Nephron (organoid): ENCODE results near the gene RANBP10.

Source experiments
- H3K27ac Mint-ChIP-seq, 3 experiments: 2 replicates each; pipeline ENCODE4 v1.8.0; 2020; ENCODE audit warnings: mixed read lengths in 3 of 3, mild to moderate bottlenecking in 2 of 3, moderate library complexity in 1 of 3
- H3K27me3 Mint-ChIP-seq: 2 replicates; pipeline ENCODE4 v1.8.0; 2021; ENCODE audit warnings: low read depth, mild to moderate bottlenecking, moderate library complexity, mixed read lengths
- H3K36me3 Mint-ChIP-seq: 2 replicates; pipeline ENCODE4 v1.8.0; 2020; ENCODE audit warnings: low read depth, mixed read lengths
- H3K4me1 Mint-ChIP-seq: 2 replicates; pipeline ENCODE4 v1.8.0; 2020; ENCODE audit warnings: mixed read lengths
- H3K4me3 Mint-ChIP-seq, 3 experiments: 2 replicates each; pipeline ENCODE4 v1.8.0; 2020; ENCODE audit warnings: mild to moderate bottlenecking in 3 of 3, mixed read lengths in 3 of 3, moderate library complexity in 2 of 3
- H3K9me3 Mint-ChIP-seq: 2 replicates; pipeline ENCODE4 v1.8.0; 2020; ENCODE audit warnings: mixed read lengths
- TF ChIP-seq, protein P1 (sequence below), 3 experiments: fragments of 200-600 bp; sonication (generic); IDR thresholded peaks; one replicate each; pipeline ENCODE4 v1.5.0; 2021; ENCODE audit warnings: antibody characterized with exemption in 3 of 3; ENCODE audit not compliant: unreplicated experiment in 3 of 3

The RANBP10 gene

DNA sequence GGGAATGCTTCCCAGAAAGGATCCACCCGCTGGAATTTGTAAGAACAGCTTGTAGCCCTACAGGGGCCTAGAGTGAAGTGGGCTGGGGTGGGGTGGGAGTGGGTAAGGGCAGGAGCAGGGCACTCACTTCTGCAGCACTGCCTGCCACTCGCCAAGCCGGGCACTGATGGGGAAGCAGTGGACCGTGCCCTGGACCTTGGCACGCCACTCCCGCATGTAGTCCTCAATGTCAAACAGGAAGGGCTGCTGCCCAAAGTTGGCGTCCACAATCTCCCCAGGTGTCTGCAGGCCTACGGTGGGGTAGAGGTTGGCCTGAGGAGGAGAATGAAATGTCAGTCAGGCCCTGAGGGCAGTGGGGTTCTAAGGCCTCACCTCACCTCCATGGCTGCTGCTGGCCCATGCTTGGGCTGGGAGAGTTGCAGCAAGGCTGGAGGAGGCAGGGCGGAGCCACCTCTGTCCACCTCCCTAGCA is 71.6 kb downstream of the RANBP10 start:
- Mint-ChIP-seq H3K9me3 (no peaks in the 10 kb centered on the region), H3K4me3 (no peak overlapping the region), H3K27me3 (no peaks in the 10 kb centered on the region), H3K27ac (no peak overlapping the region), H3K36me3 (peaks cover 35% of the 10 kb centered on the region), H3K4me1 (no peaks in the 10 kb centered on the region)
- TF ChIP-seq, protein P1, sequence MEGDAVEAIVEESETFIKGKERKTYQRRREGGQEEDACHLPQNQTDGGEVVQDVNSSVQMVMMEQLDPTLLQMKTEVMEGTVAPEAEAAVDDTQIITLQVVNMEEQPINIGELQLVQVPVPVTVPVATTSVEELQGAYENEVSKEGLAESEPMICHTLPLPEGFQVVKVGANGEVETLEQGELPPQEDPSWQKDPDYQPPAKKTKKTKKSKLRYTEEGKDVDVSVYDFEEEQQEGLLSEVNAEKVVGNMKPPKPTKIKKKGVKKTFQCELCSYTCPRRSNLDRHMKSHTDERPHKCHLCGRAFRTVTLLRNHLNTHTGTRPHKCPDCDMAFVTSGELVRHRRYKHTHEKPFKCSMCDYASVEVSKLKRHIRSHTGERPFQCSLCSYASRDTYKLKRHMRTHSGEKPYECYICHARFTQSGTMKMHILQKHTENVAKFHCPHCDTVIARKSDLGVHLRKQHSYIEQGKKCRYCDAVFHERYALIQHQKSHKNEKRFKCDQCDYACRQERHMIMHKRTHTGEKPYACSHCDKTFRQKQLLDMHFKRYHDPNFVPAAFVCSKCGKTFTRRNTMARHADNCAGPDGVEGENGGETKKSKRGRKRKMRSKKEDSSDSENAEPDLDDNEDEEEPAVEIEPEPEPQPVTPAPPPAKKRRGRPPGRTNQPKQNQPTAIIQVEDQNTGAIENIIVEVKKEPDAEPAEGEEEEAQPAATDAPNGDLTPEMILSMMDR (IDR thresholded peaks at IDR 0.05; ENCODE audit: unreplicated experiment in 3 of 3): no peak

- H3K4me3 Mint-ChIP-seq: no peak overlapping the region
- H3K36me3 Mint-ChIP-seq: peaks cover 38% of the 10 kb centered on the region
- no peaks in the 10 kb centered on the region for H3K9me3 Mint-ChIP-seq
- no peaks in the 10 kb centered on the region for H3K4me1 Mint-ChIP-seq
- TF ChIP-seq, protein P1 (IDR thresholded peaks at IDR 0.05; ENCODE audit: unreplicated experiment in 3 of 3): no peak
- no peak overlapping the region for H3K27ac Mint-ChIP-seq
- H3K27me3 Mint-ChIP-seq: no peaks in the 10 kb centered on the region
Observed at GRCh38 chr16:67733734-67734470, 72.5 kb downstream of the RANBP10 start.

DNA sequence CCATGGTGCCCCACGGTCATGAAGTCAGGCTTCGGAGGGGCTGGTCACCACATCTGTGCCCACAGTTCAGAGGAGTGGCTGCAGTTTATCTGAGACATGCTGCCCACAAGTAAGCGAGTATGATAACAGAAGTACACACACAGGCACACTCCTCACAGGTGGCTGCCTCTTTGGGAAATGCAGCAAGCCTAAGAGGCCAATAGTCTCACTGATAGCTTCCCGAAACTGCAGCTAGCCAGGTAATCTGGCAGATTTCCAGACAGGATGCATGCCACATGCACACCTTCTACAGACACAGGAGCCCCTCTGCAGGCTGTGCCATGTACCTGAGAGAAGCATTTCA is 74.6 kb downstream of the RANBP10 start:
- no peaks in the 10 kb centered on the region for H3K9me3 Mint-ChIP-seq
- no peaks in the 10 kb centered on the region for H3K4me1 Mint-ChIP-seq
- TF ChIP-seq, protein P1 (IDR thresholded peaks at IDR 0.05; ENCODE audit: unreplicated experiment in 3 of 3): no peak
- H3K36me3 Mint-ChIP-seq: peaks cover 35% of the 10 kb centered on the region
- H3K27ac Mint-ChIP-seq: no peak overlapping the region
- no peak overlapping the region for H3K4me3 Mint-ChIP-seq
- H3K27me3 Mint-ChIP-seq: no peaks in the 10 kb centered on the region

DNA sequence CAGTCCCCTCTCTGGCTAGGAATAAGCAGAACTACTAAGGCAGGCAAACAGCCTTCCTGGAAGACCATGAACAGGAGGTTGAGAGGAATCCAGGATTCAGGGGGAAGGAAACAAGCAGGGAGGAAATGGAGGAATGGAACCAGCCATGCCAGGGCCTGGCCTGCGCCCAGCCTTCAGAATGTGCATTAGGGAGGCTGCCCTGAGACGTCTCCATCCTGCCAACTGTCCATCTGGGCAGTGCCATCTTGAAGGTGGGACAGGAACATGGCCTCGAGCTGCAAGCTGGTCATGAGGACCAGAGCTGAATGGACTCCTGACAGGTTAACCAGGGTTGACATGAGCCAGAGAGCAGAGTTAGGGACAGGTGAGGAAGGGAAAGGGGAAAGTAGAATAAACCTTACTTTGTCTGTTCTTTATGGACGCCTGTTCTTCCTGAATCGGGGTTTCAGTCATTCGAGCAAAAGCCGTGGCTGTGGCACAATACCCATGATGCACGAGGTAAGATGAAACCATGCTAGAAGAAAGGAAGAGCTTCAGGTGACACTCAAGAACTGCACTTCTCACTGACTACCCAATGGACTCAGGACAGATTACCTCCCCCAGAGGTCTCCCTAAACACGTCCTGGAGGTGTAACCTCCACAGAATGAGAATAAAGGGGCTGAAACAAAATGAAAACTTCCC is 75.1 kb downstream of the RANBP10 start:
- H3K27ac Mint-ChIP-seq: no peak overlapping the region
- no peak overlapping the region for H3K4me3 Mint-ChIP-seq
- no peaks in the 10 kb centered on the region for H3K9me3 Mint-ChIP-seq
- TF ChIP-seq, protein P1 (IDR thresholded peaks at IDR 0.05; ENCODE audit: unreplicated experiment in 3 of 3): no peak
- peaks cover 31% of the 10 kb centered on the region for H3K36me3 Mint-ChIP-seq
- H3K27me3 Mint-ChIP-seq: no peaks in the 10 kb centered on the region
- no peaks in the 10 kb centered on the region for H3K4me1 Mint-ChIP-seq

GRCh38 chr16:67730326-67730725 is 76.0 kb downstream of the RANBP10 start:
- H3K4me1 Mint-ChIP-seq: no peaks in the 10 kb centered on the region
- no peaks in the 10 kb centered on the region for H3K9me3 Mint-ChIP-seq
- H3K27ac Mint-ChIP-seq: no peak overlapping the region
- peaks cover 33% of the 10 kb centered on the region for H3K36me3 Mint-ChIP-seq
- no peaks in the 10 kb centered on the region for H3K27me3 Mint-ChIP-seq
- TF ChIP-seq, protein P1 (IDR thresholded peaks at IDR 0.05; ENCODE audit: unreplicated experiment in 3 of 3): no peak
- no peak overlapping the region for H3K4me3 Mint-ChIP-seq
